HCT116 (cell line): ENCODE data around the gene ICA1.

Source experiments
- ATF3 ChIP-seq: IDR thresholded peaks from 2 replicates; pipeline ENCODE4 v1.6.1; 2012
- CTCF ChIP-seq, 3 experiments: fragments of 200-600 bp in 1 of 3; sonication (generic) in 1 of 3; IDR thresholded peaks in 2 of 3; conservative IDR thresholded peaks in 1 of 3; 2 replicates each; pipeline ENCODE4 v1.5.1; 2012 to 2017; ENCODE audit warnings: low read depth in 2 of 3, low read length in 2 of 3, antibody characterized with exemption in 1 of 3, borderline replicate concordance in 1 of 3, control low read depth in 1 of 3, mild to moderate bottlenecking in 1 of 3, mixed read lengths in 1 of 3, mixed run types in 1 of 3, moderate library complexity in 1 of 3; ENCODE audit not compliant: insufficient read depth in 1 of 3
- POLR2A ChIP-seq: IDR thresholded peaks from 2 replicates; pipeline ENCODE4 v1.7.0; 2011; ENCODE audit warnings: borderline replicate concordance; ENCODE audit not compliant: insufficient read depth, insufficient read length; ENCODE audit errors: extremely low read depth
- POLR2AphosphoS5 ChIP-seq: IDR thresholded peaks from 2 replicates; pipeline ENCODE4 v1.6.1; 2011; ENCODE audit warnings: mild to moderate bottlenecking, low read depth, low read length, moderate library complexity
- REST ChIP-seq: IDR thresholded peaks from 2 replicates; pipeline ENCODE4 v1.6.1; 2012; ENCODE audit warnings: low read depth
- SIN3A ChIP-seq: IDR thresholded peaks from 2 replicates; pipeline ENCODE4 v1.6.1; 2012; ENCODE audit warnings: low read depth
- SP1 ChIP-seq: IDR thresholded peaks from 2 replicates; pipeline ENCODE4 v1.6.1; 2012; ENCODE audit warnings: low read depth

- TF ChIP-seq CTCF (IDR thresholded peaks at IDR 0.05 in 2 of 3, conservative IDR thresholded peaks at IDR 0.05 in 1 of 3; ENCODE audit: borderline replicate concordance in 1 of 3, insufficient read depth in 1 of 3, low read depth in 2 of 3, low read length in 2 of 3) = no peak
- TF ChIP-seq SIN3A = no peak
- TF ChIP-seq SP1 = no peak
- TF ChIP-seq POLR2A = no peak
- no peak for TF ChIP-seq REST
- no peak for TF ChIP-seq POLR2AphosphoS5
- no peak for TF ChIP-seq ATF3
Measured at GRCh38 chr7:8111282-8111960, 150.5 kb downstream of the ICA1 start.
